HG03280 (cell line): ENCODE data around the gene ENPP1.
A peak's percentile ranks its signal among the peaks of the same experiment; 100 is the strongest.

Experiments
- ATAC-seq: cut with Tn5 transposase; IDR thresholded peaks from one replicate; pipeline ENCODE4 v1.9.1; 2021; ENCODE audit warnings: mild to moderate bottlenecking, moderate library complexity; ENCODE audit not compliant: unreplicated experiment

The ENPP1 gene

GRCh38 chr6:131807644-131808459, at the start of gene ENPP1:
Gene ENPP1 (plus strand): TSS chr6:131808020. CDS start chr6:131808036, 16 bp downstream.
- peak; percentile 54 for ATAC-seq

- ATAC-seq: no peak
Observed at GRCh38 chr6:131758920-131759319, 48.9 kb upstream of the ENPP1 start.

GRCh38 chr6:131761060-131761761, 46.6 kb upstream of the ENPP1 start:
- no peak for ATAC-seq

- ATAC-seq: no peak
Observed at GRCh38 chr6:131761762-131762067, 46.1 kb upstream of the ENPP1 start.

- no peak for ATAC-seq
Observed at GRCh38 chr6:131762984-131763383, 44.8 kb upstream of the ENPP1 start.

- ATAC-seq: no peak
Observed at GRCh38 chr6:131763749-131764148, 44.1 kb upstream of the ENPP1 start.

GRCh38 chr6:131764350-131764749, 43.5 kb upstream of the ENPP1 start:
- no peak for ATAC-seq

- no peak for ATAC-seq
Observed at GRCh38 chr6:131765081-131765803, 42.6 kb upstream of the ENPP1 start.

GRCh38 chr6:131765804-131766135, 42.0 kb upstream of the ENPP1 start:
- ATAC-seq: no peak

GRCh38 chr6:131766631-131767030, 41.2 kb upstream of the ENPP1 start:
- no peak for ATAC-seq

GRCh38 chr6:131768964-131769363, 38.9 kb upstream of the ENPP1 start:
- ATAC-seq: no peak

- ATAC-seq: no peak
Observed at GRCh38 chr6:131769385-131770141, 38.3 kb upstream of the ENPP1 start.

- ATAC-seq: no peak
Observed at GRCh38 chr6:131770776-131771175, 37.0 kb upstream of the ENPP1 start.

- no peak for ATAC-seq
Observed at GRCh38 chr6:131773284-131773950, 34.4 kb upstream of the ENPP1 start.

- no peak for ATAC-seq
Observed at GRCh38 chr6:131775886-131776285, 31.9 kb upstream of the ENPP1 start.

- no peak for ATAC-seq
Observed at GRCh38 chr6:131776985-131777384, 30.8 kb upstream of the ENPP1 start.

GRCh38 chr6:131778169-131778568, 29.7 kb upstream of the ENPP1 start:
- no peak for ATAC-seq

GRCh38 chr6:131779304-131779703, 28.5 kb upstream of the ENPP1 start:
- ATAC-seq: no peak

- no peak for ATAC-seq
Observed at GRCh38 chr6:131780600-131780999, 27.2 kb upstream of the ENPP1 start.

- no peak for ATAC-seq
Observed at GRCh38 chr6:131781687-131782086, 26.1 kb upstream of the ENPP1 start.

GRCh38 chr6:131782764-131783163, 25.1 kb upstream of the ENPP1 start:
- no peak for ATAC-seq
